GM18511 (cell line): ENCODE measurements around the gene PROSER2.

Source experiments
- ATAC-seq: cut with Tn5 transposase; IDR thresholded peaks from one replicate; pipeline ENCODE4 v1.9.1; 2021; ENCODE audit warnings: mild to moderate bottlenecking, moderate library complexity; ENCODE audit not compliant: unreplicated experiment

Gene PROSER2

DNA sequence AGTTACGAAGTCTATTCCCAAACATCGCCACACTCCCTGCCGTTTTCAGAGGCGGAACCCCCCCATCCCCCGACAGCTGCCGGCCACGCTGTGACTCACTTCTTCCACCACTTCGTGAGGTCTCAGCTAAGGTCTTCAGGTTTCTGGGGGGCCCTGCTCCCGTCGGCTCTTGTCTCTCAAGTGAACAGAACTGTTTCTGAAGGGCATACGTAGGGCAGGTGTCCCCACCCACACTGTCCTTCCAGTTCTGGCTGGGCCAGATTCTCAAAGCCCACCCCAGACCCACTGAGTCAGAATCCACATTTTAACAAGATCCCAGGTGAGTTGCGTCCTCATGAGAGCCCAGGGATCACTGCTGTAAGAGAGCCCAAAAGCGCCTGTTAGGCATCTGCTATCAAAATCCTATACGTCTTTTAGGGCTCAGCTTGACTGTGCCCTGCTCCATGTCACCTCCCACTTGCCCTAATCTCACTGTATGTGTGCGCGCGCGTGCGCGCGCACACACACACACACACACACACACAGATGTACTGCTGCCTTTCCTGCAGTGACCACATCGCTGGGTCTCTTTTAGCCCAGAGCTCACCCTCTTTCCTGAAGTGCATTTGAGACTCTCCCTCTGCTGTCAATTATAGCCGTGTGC, 78.8 kb downstream of the PROSER2 start:
- no peak for ATAC-seq

DNA sequence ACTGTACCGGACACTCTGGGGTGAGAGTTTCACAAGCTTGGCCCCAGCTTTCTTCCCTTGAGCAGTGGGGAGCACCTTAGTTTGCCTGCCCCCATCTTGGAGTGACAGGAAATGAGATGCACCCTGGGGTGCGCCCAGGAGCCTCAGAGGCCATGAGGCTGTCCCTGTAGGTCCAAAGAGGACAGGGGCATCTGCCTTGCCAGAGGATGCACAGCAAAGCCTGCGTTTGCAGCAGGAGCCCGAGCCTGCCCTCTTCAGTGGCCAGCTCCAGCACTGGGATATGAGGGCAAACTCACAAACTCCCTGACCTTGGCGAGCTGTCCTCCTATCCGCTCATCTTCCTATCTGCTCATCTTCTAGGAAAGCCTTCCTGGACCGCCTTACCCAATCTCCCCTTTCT, 79.5 kb downstream of the PROSER2 start:
- ATAC-seq: no peak

DNA sequence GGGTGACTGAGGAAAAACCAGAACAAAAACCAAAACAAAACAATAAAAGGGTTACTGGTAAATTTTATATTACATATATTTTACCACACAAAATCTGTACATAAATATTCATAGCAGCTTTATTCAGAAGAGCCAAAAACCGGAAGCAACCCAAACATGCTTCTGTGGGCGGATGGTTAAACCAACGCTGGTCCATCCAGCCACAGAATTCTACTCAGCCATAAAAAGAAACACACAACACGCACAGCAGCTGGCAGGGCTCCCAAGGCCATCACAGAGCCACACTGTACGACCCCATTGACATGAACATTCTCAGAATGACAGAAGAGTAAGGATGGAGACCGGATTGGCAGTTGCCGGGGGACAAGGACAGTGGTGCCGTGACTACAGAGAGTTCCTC, 83.6 kb downstream of the PROSER2 start:
- no peak for ATAC-seq

DNA sequence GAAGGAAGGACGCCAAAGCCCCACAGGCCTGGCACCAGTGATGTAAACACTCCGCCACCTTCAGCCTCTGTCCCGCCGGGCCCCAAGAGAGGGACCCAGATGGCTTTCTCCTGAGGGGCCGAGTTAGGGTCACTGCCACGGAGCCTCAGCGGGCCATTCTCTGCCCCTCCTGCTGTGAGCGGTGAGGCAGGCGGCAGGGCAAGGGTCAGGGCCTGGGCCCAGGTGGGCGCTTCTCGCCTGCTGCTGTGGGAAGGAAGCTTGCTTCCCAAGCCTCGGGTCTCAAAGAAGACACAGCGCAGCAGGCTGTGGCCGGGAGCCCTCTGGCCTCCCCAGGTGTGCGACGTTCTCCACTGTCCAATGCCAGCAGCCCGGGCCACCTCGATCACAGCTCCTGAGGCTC, 84.8 kb downstream of the PROSER2 start:
- ATAC-seq: no peak

DNA sequence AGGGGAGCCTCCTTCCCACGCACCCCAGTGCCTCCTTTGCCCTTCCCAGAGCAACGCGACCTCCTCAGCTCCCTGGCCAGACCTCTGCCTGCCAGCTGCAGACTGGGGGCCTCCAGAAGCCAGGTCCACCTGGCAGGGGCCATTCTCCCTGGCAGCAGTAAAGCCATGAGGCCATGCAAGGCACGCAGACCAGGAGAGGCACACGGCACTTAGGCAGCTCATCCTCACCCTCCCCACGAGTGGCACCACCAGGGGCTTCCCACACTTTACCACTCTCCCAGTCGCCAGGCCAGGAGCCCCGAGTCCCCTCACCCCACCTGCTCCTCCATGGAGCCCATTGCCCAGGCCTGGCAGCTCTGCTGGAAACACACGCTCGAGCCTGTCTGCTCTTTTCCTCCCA, 85.4 kb downstream of the PROSER2 start:
- no peak for ATAC-seq

DNA sequence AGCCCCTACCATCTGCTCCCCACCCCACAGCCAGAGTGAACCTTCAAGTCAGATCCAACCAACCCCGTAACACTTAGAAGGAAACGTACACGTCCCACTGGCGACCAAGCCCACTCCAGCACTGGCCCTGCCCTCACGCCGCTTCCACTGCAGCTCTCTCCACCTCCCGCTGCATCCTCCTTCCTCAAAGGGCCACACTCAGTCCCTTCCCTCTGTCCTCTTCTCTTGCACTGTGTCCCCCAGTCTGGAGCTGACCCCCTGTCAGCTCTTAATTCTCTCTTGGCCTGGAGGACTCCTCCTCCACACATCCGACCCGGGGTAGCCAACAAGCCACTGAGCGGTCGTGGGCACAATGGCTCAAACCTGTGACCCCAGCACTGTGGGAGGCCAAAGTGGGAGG, 85.8 kb downstream of the PROSER2 start:
- ATAC-seq: no peak

DNA sequence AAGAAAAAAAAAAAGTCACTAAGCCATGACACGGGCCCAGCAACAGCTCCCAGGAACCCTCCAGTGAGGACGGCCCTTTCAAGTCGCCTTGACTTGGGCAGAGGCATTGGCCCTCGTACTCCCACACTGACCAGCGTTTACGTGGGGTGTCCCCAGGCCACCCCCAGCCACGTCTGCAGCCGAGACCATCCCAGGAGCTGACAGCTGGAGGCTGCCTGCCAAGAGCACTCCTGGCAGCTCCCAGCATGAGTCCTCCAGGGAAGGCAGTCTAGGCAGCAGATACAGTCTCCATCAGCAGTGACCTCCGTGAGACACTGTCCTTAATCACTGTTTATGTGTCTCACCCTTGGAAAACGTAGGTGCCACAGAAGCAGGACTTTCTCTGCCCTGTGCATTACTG, 86.5 kb downstream of the PROSER2 start:
- no peak for ATAC-seq

DNA sequence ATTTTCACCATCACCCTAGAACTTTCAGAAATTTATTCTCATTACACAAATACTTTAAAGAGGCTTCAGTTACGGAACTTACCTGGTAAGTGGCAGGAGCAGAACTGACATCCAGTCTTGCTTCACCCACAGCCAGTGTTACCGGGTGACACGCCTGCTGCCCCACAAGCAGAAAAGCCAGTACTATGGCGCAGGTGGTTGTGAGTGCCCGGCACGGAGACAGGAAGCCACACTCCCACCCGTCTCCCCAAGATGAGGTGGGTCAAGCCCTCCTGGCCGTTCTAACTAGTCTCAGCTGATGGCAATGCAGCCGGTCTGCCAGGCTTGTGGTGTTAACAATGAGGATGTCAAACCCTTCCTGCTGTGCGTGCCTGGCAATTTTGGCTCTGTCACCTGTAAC, 86.9 kb downstream of the PROSER2 start:
- ATAC-seq: no peak

DNA sequence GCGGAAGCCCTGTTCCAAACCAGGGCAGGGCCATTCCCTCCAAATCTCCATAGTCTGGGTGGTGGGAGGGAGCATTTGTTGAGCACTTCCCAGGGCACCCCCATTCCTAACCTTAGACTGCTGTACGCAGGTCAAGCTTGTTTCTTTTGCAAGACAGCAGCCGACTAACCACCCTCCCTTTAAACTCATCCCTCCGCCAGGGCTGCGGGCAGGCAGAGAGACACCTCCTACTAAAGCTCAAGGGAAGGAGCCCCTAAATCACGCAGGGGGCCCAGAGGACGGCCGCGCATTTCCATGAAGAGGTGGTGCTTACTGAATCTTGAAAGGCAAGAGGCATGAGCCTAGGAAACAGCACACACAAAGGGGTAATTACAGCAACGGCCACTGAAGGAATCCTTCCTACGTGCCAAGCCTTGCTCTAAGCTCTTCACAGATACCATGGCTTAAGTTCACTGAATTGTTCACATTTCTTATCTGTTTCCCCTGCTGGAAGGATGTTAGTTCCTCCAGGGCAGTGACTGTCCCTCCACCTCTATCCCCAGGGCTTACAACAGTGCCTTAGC, 90.0 kb downstream of the PROSER2 start:
- no peak for ATAC-seq

DNA sequence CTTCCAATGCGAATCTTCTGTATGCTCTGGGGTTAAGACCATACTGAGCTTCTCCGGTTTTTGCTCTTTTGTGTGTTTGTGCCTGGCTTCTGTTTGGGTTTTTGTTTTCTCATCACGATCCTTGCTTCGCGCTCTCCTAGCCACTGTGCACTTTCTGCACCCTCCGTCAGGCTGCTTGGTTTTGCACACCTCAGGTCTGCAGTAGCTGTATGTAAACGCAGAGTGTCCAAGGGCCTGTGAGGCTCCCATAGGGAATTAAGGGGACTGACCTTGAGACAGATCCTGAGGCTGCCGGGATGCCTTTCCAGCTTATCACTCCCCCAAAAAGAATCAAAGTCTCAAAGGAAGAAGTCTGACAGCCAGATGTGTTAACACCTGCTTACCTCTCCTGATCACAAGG, 95.2 kb downstream of the PROSER2 start:
- no peak for ATAC-seq

DNA sequence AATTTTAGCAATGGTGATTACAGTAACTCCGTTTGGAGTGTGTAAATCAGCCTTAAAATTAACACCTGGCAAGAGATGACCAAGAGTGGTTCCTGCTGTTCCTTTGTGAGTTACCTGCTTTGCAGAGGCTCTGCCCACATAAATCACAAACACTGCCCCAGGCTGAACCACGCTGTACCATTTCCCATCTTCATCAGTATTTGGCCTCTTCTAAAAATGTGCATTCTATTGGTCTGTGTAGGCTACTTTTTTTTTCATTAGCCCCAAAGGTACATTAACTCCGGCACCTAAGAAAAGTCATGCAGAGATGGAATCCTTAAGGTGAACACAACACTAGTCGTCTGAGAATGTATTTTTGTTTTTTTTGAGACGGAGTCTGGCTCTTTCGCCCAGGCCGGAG, 96.1 kb downstream of the PROSER2 start:
- no peak for ATAC-seq
